Effector CD8-positive, alpha-beta T cell (primary cell): ENCODE measurements around the gene RUNX2.
"Not testable (repeated sequence)": the region's sequence is repeated elsewhere in the genome, so short reads cannot be mapped to it uniquely, and the experiment has no call there.

Source experiments
- DNase-seq: peaks from one replicate; lab custom pipeline; 2025; lab: John Stamatoyannopoulos, UW

RUNX2 gene

GRCh38 chr6:45457141-45457540, 129.0 kb downstream of the RUNX2 start:
- no peak for DNase-seq

- no peak for DNase-seq
Observed at GRCh38 chr6:45458672-45459071, 130.5 kb downstream of the RUNX2 start.

GRCh38 chr6:45460166-45460565, 132.0 kb downstream of the RUNX2 start:
- no peak for DNase-seq

GRCh38 chr6:45461486-45461885, 133.4 kb downstream of the RUNX2 start:
- DNase-seq, result no peak

DNA sequence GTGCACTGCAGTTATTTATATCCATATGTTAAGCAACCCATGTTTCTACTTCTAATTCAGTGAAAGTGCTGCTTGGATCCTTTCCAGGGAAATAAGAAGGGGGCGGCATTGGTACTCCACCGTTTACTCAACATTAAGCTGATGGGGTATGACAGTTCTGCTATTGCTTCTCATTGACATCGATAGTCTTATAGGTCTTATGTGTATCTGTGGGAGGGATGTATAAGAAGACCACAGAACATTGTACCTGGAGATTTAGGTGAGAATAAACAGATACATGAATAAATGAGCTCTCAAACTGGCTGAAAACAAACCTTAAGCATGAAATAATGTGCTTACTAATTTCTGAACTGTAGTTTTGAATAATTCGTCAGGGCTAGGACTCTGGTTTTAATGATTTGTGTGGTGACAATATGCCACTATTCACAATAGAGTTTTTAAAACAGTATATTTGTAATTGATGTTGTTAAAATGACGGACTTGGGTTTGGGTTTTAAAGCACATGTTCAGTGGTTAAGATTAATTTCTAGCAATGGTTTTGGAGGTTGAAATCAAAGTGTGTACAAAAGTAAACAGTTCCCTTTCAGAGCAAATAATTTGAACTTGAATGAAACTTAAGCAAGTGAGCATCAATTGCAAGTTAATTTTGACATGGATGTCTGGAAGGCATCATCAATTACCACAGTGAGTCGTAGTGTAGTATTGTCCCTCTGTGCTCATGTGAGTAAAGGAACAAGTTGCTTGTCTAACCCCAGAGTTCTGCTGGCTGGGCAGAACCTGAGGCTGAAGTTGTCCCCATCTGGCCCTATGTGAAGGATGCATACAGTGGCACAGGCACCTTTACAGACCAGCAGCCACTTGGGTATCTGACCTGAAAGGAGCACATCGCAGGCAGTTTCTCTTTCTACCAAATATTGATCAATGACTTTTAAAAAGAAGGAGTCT, 134.3 kb downstream of the RUNX2 start:
- no peak for DNase-seq

DNA sequence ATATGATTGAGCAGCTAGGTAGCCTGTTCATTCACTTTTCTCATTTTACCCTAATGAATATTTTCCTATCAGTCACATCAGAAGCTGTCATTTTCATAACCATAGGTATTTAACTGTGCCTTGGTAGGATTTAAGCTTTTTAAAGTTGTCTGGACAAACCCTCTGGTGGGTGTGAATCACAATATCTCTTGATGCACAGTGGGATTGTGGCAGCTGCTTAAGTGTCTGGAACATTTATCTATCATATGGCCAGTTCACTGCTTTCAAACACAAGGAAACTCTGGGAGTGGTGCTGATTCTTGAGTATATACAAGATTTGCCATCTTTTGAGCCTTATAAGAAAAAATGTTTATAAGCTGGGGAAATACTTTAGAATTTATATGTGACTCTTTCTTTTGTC, 136.6 kb downstream of the RUNX2 start:
- no peak for DNase-seq

- DNase-seq, result no peak
Observed at GRCh38 chr6:45466686-45467085, 138.6 kb downstream of the RUNX2 start.

GRCh38 chr6:45467417-45467816, 139.3 kb downstream of the RUNX2 start:
- not testable (repeated sequence) for DNase-seq

- no peak for DNase-seq
Observed at GRCh38 chr6:45467853-45468252, 139.7 kb downstream of the RUNX2 start.

- no peak for DNase-seq
Observed at GRCh38 chr6:45469663-45470062, 141.5 kb downstream of the RUNX2 start.

- DNase-seq, result no peak
Observed at GRCh38 chr6:45470131-45470738, 142.1 kb downstream of the RUNX2 start.

DNA sequence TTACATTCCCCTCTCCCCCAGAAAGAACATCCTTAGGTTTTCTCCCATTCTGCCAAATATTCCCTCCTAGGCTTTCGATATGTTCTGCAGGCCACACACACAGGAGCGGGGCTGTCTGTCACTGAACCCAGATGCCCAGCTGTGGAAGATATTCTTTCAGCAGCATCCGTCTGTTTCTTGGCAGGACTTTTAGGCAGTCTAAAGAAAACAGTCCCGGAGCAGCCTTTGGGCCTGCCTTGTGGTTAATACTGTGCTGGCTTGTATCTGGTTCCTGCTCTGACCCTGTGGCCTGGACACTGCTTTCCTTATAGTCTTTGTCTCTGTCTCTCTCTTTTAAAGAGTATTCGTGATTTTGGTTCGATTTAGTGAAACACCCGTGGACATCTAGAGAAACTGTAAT, 144.3 kb downstream of the RUNX2 start:
- DNase-seq, result no peak

DNA sequence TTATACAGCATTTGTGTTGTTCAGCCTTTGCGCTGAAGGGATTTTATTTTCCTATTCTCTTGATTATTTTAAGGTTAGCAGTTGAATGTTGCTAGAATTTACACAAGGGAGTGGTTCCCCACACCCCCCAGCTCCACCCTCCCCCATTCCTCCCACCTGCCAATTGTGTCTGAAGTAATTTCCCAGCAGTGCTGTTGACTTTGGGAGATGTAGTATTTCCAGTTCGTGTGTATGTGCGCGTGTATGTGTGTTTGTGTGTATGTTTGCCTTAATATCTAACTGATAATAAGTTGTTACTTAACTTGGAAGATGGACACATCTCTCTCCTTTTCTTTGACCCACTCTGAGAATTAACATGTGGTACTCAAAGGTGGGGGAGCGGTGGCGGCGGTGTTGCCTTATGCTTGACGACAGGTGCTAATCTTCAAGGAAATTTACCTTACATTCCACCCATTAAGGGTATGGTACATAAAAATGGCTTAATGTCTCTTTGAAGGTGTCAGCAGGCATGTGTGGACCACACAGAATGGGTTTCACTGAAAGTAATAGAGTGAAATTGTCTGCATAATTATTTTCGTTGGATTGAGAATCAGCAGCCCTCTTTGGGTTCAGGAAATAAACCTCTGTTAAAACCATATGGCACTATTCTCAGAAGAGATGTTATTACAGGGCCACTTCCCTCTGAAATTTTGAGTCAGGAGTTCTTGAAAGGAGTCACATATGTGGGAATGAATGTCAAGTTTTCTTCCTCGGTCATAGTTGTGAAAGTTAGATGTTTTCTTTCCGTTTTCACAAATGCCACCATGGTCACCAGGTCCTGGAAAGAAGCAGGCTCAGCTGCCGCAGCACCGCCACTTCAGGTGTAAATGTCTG, 145.2 kb downstream of the RUNX2 start:
- DNase-seq, result no peak

- no peak for DNase-seq
Observed at GRCh38 chr6:45474376-45474775, 146.2 kb downstream of the RUNX2 start.

- no peak for DNase-seq
Observed at GRCh38 chr6:45476341-45476740, 148.2 kb downstream of the RUNX2 start.

GRCh38 chr6:45477278-45477677, 149.1 kb downstream of the RUNX2 start:
- DNase-seq, result no peak

DNA sequence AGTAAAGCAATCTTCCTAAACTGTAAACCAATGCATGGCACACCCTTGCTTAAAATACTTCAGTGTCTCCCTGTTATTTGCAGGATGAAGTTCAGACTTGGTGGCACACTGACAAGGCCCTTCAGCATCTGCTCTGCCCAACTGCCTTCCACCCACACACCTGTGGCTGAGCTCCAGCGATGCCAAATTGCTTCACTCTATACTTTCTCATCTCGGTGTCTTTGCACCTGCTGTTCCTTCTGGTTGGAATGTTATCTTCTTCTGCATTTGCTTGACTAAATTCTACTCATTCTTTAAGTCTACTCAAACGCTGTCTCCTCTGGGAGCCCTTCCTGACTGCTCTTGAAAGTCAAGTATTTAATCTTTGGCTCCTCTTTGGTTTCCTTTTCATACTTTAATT, 149.7 kb downstream of the RUNX2 start:
- DNase-seq, result no peak

GRCh38 chr6:45478240-45478639, 150.1 kb downstream of the RUNX2 start:
- no peak for DNase-seq

GRCh38 chr6:45479834-45480751, 152.0 kb downstream of the RUNX2 start:
- no peak for DNase-seq

- DNase-seq, result no peak
Observed at GRCh38 chr6:45480752-45481415, 152.8 kb downstream of the RUNX2 start.

DNA sequence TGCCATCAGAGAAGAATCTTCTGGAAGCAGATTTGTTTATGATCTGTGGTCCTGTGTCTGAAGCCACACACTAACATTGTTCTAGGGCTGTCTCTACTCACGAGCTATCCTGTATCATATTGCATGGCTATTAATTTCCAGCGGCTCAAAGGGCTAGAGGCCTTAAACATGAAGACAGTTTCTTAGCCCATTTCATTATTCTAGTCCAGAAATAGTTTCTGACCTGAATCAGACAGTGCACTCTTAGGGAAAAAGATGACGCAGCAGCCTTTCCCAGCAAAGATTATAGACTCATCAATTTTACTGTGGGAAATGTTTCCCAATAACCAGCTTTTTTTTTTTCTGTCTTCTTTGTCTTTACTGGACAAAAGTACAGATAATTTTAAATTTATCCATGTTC, 154.9 kb downstream of the RUNX2 start:
- no peak for DNase-seq
